ENCODE results near the gene DTNBP1. TPM values are rescaled to one million over a fixed set of nuclear protein-coding genes. Genes with fewer than 3 reads are reported as not detected.

Gene DTNBP1
- total RNA-seq, 3 donors from 2014 or later: 19.6 to 31.8 (median 25.0) TPM

GRCh38 chr6:15516923-15517560 is 145.8 kb downstream of the DTNBP1 start:
- no peak for TF ChIP-seq CTCF (IDR thresholded peaks at IDR 0.05)
- DNase-seq (peak in 1 of 3 donors; percentile 16), ATAC-seq (no peak)
- H3K4me3 ChIP-seq: no peak overlapping the region
- peaks cover 5% of the 10 kb centered on the region for H3K36me3 ChIP-seq (ENCODE audit: low read depth)
- H3K4me1 ChIP-seq (ENCODE audit: low read depth): no peaks in the 10 kb centered on the region
- no peaks in the 10 kb centered on the region for H3K9me3 ChIP-seq
- intact Hi-C loops (cut with DNase I, micrococcal nuclease): no loop called here

GRCh38 chr6:15516378-15516777 is 146.4 kb downstream of the DTNBP1 start:
- H3K9me3 ChIP-seq: no peaks in the 10 kb centered on the region
- peak in 1 of 3 donors; percentile 14 for DNase-seq
- H3K36me3 ChIP-seq (ENCODE audit: low read depth): peaks cover 5% of the 10 kb centered on the region
- ATAC-seq: no peak
- intact Hi-C loops (cut with DNase I, micrococcal nuclease): no loop called here
- H3K4me3 ChIP-seq: no peak overlapping the region
- H3K4me1 ChIP-seq (ENCODE audit: low read depth): no peaks in the 10 kb centered on the region
- no peak for TF ChIP-seq CTCF (IDR thresholded peaks at IDR 0.05)

GRCh38 chr6:15515660-15516375 is 147.0 kb downstream of the DTNBP1 start:
- Histone ChIP-seq H3K4me1 (ENCODE audit: low read depth) (no peaks in the 10 kb centered on the region), H3K36me3 (ENCODE audit: low read depth) (peaks cover 5% of the 10 kb centered on the region), H3K4me3 (no peak overlapping the region), H3K9me3 (no peaks in the 10 kb centered on the region)
- intact Hi-C loops (cut with DNase I, micrococcal nuclease): no loop called here
- DNase-seq (peak in 1 of 3 donors; percentile 1), ATAC-seq (no peak)
- no peak for TF ChIP-seq CTCF (IDR thresholded peaks at IDR 0.05)

- no peak for ATAC-seq
- peaks cover 5% of the 10 kb centered on the region for H3K36me3 ChIP-seq (ENCODE audit: low read depth)
- intact Hi-C loops (cut with DNase I, micrococcal nuclease): no loop called here
Measured at GRCh38 chr6:15515226-15515625, 147.6 kb downstream of the DTNBP1 start.

More at GRCh38 chr6:15515226-15515625, 147.6 kb downstream of the DTNBP1 start:
- Histone ChIP-seq H3K4me3 (no peak overlapping the region), H3K4me1 (ENCODE audit: low read depth) (no peaks in the 10 kb centered on the region), H3K9me3 (no peaks in the 10 kb centered on the region)
- DNase-seq: peak in 1 of 3 donors; percentile 3
- TF ChIP-seq CTCF (IDR thresholded peaks at IDR 0.05): no peak
